ENCODE measurements around the gene SRGN. TPM values are rescaled to one million over a fixed set of nuclear protein-coding genes. Genes with fewer than 3 reads are reported as not detected.
A peak's percentile ranks its signal among the peaks of the same experiment; 100 is the strongest.

SRGN gene
- total and polyA plus RNA-seq, 8 donors: 4.1 to 40.0 (median 11.5) TPM

DNA sequence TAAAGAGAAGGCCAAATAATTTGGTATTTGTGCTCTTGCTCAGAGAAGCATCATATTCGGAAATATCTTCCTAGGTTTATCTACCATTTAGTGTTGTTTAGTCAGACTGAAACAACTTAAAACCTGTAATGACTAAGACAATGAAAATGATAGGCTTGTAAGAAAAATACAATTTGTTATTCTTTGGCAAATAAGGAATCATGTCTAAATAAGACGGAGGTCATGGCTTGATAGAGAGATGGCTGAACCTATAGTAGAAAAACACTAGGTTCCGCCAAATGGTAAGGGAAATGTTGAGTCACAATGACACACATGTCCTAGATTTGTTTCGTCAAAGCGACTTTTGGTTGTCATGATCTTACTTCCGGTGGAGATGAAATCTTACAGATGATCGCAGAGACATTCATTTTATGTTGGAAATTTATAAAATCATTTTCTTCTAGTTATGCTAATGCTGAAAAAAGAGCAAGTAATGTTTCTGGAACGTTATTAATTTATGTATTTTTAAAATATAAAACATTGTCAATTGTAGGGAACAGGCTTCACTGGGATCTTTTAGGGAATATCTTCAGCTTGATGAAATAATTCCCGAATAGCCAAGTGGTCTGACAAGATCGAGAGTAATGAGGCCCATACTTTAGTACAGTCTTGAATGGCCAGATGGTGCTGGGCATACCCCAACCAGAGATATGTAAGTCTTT, 1.0 kb downstream of the SRGN start:
- Histone ChIP-seq H3K27ac (peak overlapping the region in 2 of 4 donors; percentile 77 to 83), H3K9me3 (no peaks in the 10 kb centered on the region), H3K27me3 (no peaks in the 10 kb centered on the region), H3K36me3 (no peaks in the 10 kb centered on the region), H3K4me3 (peak overlapping the region in 1 of 4 donors; percentile 34), H3K4me1 (no peaks in the 10 kb centered on the region)
- TF ChIP-seq, protein P1, sequence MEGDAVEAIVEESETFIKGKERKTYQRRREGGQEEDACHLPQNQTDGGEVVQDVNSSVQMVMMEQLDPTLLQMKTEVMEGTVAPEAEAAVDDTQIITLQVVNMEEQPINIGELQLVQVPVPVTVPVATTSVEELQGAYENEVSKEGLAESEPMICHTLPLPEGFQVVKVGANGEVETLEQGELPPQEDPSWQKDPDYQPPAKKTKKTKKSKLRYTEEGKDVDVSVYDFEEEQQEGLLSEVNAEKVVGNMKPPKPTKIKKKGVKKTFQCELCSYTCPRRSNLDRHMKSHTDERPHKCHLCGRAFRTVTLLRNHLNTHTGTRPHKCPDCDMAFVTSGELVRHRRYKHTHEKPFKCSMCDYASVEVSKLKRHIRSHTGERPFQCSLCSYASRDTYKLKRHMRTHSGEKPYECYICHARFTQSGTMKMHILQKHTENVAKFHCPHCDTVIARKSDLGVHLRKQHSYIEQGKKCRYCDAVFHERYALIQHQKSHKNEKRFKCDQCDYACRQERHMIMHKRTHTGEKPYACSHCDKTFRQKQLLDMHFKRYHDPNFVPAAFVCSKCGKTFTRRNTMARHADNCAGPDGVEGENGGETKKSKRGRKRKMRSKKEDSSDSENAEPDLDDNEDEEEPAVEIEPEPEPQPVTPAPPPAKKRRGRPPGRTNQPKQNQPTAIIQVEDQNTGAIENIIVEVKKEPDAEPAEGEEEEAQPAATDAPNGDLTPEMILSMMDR (IDR thresholded peaks at IDR 0.05): no peak
- DNase-seq: no peak
- ATAC-seq: peak in 2 of 4 donors; percentile 17 to 39
- WGBS, 2 donors: 71 to 81% methylated on average over 10 of the region's 10 CpGs
- intact Hi-C loops (cut with DNase I): no loop called here
- FAIRE-seq: no peak

DNA sequence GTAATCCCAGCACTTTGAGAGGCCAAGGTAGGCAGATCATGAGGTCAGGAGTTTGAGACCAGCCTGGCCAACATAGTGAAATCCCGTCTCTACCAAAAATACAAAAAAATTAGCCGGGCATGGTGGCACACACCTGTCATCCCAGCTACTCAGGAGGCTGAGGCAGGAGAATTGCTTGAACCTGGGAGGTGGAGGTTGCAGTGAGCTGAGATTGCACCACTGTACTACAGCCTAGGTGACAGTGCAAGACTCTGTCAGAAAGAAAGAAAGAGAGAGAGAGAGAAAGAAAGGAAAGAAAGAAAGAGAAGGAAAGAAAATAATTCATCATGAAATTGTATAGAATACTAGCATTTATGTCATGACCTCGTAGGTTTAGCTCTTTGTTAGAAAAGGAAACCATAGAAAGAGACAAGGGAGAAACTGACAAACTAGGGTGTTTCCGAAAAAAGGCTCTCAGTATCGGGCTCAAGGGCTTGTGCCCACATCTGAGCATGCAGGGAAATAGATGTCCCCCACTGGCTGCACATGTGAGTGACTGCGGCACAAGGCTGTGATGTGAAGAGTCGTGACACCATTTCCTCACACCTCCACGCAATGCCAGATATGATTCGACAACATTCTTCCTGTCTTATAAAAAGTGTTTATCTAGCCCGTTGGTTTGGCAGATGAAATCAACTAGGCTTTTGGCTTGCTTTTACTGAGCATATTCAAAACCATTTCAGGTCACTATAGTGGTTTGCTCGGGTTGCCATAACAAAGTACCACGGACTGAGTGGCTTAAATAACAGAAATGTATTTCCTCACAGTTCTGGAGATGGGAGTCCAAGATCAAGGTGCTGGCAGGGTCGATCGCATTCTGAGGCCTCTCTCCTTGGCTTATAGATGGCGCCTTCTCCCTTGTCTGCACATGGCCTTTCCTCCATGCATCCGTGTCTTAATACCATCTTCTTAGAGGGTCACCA, 2.0 kb downstream of the SRGN start:
- TF ChIP-seq, protein P1 (IDR thresholded peaks at IDR 0.05): no peak
- H3K4me3 ChIP-seq: peak overlapping the region in 1 of 4 donors; percentile 34
- H3K36me3 ChIP-seq: no peaks in the 10 kb centered on the region
- WGBS, 2 donors: 69 to 77% methylated on average over 16 of the region's 16 CpGs
- ATAC-seq (peak in 2 of 4 donors; percentile 37 to 43), DNase-seq (no peak), FAIRE-seq (no peak)
- no peaks in the 10 kb centered on the region for H3K9me3 ChIP-seq
- H3K27ac ChIP-seq: peak overlapping the region in 2 of 4 donors; percentile 77 to 83
- no peaks in the 10 kb centered on the region for H3K4me1 ChIP-seq
- intact Hi-C loops (cut with DNase I): no loop called here
- H3K27me3 ChIP-seq: no peaks in the 10 kb centered on the region

DNA sequence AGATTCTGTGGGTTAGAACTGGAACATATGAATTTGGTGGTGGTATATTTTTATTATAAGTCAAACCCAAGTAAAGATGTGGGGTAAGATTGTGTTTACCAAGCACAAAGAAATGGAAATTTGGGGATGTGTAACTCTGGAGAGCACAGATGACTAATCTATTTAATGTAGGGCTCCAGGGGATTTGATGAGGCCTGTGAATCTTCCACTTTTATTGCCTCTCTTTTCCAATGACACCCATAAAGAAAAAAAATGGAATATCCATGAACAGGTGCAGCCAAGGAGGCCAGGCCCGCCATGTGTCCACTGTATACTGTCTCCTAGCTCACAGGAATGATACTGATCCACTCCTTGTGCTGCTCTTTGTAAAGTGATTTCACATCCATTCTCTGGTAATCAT, 2.8 kb downstream of the SRGN start:
- no peaks in the 10 kb centered on the region for H3K4me1 ChIP-seq
- WGBS, 2 donors: 71 to 86% methylated on average over 1 of the region's 1 CpG
- H3K27ac ChIP-seq: peak overlapping the region in 2 of 4 donors; percentile 77 to 83
- no peaks in the 10 kb centered on the region for H3K36me3 ChIP-seq
- no peaks in the 10 kb centered on the region for H3K9me3 ChIP-seq
- intact Hi-C loops (cut with DNase I): no loop called here
- peak overlapping the region in 1 of 4 donors; percentile 5 for H3K4me3 ChIP-seq
- TF ChIP-seq, protein P1 (IDR thresholded peaks at IDR 0.05): no peak
- DNase-seq (no peak), ATAC-seq (no peak), FAIRE-seq (no peak)
- no peaks in the 10 kb centered on the region for H3K27me3 ChIP-seq

DNA sequence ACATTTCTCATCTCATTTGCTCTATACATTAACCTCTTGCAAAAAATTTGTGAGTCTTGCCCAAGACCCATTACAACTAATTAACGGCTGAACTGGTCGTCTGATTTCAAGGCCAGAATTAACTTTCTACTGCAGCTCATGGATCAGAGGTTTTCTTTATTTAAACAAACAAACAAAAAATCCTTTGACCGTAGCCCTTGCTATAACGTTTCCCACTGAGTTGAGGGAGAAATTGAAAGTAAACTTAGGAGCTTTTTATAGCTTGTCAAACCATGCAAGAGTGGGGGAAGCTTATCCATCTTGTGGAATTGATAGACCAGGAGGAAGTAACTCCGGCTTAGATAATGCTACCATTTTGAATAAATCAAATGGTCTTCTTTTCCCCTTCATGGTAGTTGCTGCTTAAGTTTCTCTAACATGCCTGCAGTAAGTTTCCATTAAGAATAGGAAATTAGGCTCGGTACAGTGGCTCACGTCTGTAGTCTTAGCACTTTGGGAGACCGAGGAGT, 3.3 kb downstream of the SRGN start:
- DNase-seq (no peak), FAIRE-seq (no peak), ATAC-seq (no peak)
- no peaks in the 10 kb centered on the region for H3K4me1 ChIP-seq
- intact Hi-C loops (cut with DNase I): no loop called here
- H3K27ac ChIP-seq: peak overlapping the region in 2 of 4 donors; percentile 77 to 83
- 52 to 57% methylated on average over 8 of the region's 8 CpGs for WGBS, 2 donors
- no peaks in the 10 kb centered on the region for H3K27me3 ChIP-seq
- TF ChIP-seq, protein P1 (IDR thresholded peaks at IDR 0.05): no peak
- no peaks in the 10 kb centered on the region for H3K9me3 ChIP-seq
- H3K4me3 ChIP-seq: peak overlapping the region in 1 of 4 donors; percentile 5
- H3K36me3 ChIP-seq: no peaks in the 10 kb centered on the region

Data from pancreas (tissue), 10 donors.